Peyer's patch (tissue), 4 donors: ENCODE results near the gene ATF6. TPM values are rescaled to one million over a fixed set of nuclear protein-coding genes. Genes with fewer than 3 reads are reported as not detected.

ENCODE experiments used
- DNase-seq, 3 donors: peaks; one replicate each; pipeline ENCODE4 v3.0.0-alpha.2; 2017 to 2019
- H3K27ac ChIP-seq, 4 donors: fragments of 200-600 bp; sonication (generic); one replicate each; pipeline ENCODE4 v1.5.1; 2016 to 2019
- H3K27me3 ChIP-seq, 2 donors: fragments of 200-600 bp; sonication (generic); one replicate each; pipeline ENCODE4 v1.5.1; 2019
- H3K36me3 ChIP-seq, 3 donors: fragments of 200-600 bp; sonication (generic); one replicate each; pipeline ENCODE4 v1.5.1; 2016 to 2019
- H3K4me1 ChIP-seq, 4 donors: fragments of 200-600 bp; sonication (generic); one replicate each; pipeline ENCODE4 v1.5.1; 2016 to 2019
- H3K4me3 ChIP-seq, 4 donors: fragments of 200-600 bp; sonication (generic); 1 replicate in 3 of 4; 2 replicates in 1 of 4; pipeline ENCODE4 v1.5.1; 2016 to 2019; ENCODE audit warnings: mild to moderate bottlenecking in 1 of 4
- H3K9me3 ChIP-seq, 4 donors: fragments of 200-600 bp; sonication (generic); one replicate each; pipeline ENCODE4 v1.5.1; 2016 to 2019; ENCODE audit warnings: mild to moderate bottlenecking in 1 of 4
- CTCF ChIP-seq, 6 experiments: fragments of 450-650 bp in 4 of 6; fragments of 200-600 bp in 2 of 6; sonication (generic) in 1 of 6; IDR thresholded peaks; one replicate each; pipeline ENCODE4 v1.5.1; 2017 to 2019; ENCODE audit warnings: antibody characterized with exemption in 6 of 6, mild to moderate bottlenecking in 3 of 6, moderate library complexity in 1 of 6
- POLR2A ChIP-seq, 2 donors: fragments of 450-650 bp; IDR thresholded peaks; one replicate each; pipeline ENCODE4 v1.5.1; 2017; ENCODE audit warnings: antibody characterized with exemption in 2 of 2, mild to moderate bottlenecking in 2 of 2, moderate library complexity in 2 of 2
- total RNA-seq, 4 donors: library from RNA; depleted of rRNA; stranded (reverse); fragments of >200 nt; gene quantifications; one replicate each; pipeline ENCODE4 v1.1.0, GENCODE V29; 2016

The ATF6 gene
- total RNA-seq, 4 donors from 2014 or later = 15.5 to 21.4 (median 20.8) TPM

DNA sequence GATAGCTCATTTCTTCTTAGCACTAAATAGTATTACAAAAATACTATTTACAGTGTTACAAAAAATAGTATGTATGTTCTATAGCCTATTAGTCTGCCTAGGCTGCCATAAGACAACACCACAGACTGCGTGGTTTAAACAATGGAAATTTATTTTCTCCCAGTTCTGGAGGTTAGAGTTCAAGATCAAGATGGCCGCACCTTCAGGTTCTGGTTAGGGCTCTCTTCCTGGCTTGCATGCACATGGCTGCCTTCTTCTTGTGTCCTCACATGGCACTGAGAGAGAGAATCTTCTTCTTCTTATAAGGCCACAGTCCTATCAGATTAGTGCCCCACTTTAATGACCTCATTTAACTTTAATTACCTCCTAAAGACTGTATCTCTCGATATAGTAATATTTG is 4.1 kb downstream of the ATF6 start:
- no peaks in the 10 kb centered on the region for H3K36me3 ChIP-seq
- H3K4me1 ChIP-seq = peaks cover 0 to 12% (median 0%) of the 10 kb centered on the region in 4 donors
- H3K4me3 ChIP-seq = no peak overlapping the region
- no peaks in the 10 kb centered on the region for H3K27me3 ChIP-seq
- no peaks in the 10 kb centered on the region for H3K9me3 ChIP-seq
- no peak for DNase-seq
- no peak overlapping the region for H3K27ac ChIP-seq
- TF ChIP-seq CTCF (IDR thresholded peaks at IDR 0.05) (no peak), POLR2A (IDR thresholded peaks at IDR 0.05) (no peak)

DNA sequence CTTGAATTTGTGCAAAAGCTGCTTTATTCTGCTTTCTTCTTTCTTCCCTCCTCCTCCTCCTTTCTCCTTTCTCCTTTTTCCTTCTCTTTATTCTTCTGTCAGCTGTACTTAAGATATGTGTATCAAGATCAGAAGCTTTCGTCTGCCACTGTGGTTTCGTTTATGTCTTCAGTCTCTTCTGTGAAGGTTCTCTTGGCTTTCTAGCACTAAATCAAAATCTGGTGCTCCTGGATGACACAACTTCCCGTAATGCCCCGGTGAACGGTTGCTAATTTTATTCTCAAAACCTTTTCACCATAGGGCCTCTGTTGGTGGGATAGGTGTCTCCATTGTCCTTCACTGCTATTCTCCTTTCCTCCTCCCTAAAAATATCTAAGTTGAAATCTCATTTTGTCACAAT is 5.0 kb downstream of the ATF6 start:
- no peak for DNase-seq
- no peak overlapping the region for H3K27ac ChIP-seq
- no peaks in the 10 kb centered on the region for H3K9me3 ChIP-seq
- H3K36me3 ChIP-seq = no peaks in the 10 kb centered on the region
- TF ChIP-seq POLR2A (IDR thresholded peaks at IDR 0.05) (no peak), CTCF (IDR thresholded peaks at IDR 0.05) (no peak)
- peaks cover 0 to 12% (median 0%) of the 10 kb centered on the region in 4 donors for H3K4me1 ChIP-seq
- H3K27me3 ChIP-seq = no peaks in the 10 kb centered on the region
- no peak overlapping the region for H3K4me3 ChIP-seq

- H3K4me1 ChIP-seq = peaks cover 0 to 10% (median 0%) of the 10 kb centered on the region in 4 donors
- no peak overlapping the region for H3K4me3 ChIP-seq
- DNase-seq = no peak
- H3K27ac ChIP-seq = peak overlapping the region in 1 of 4 donors; percentile 27
- no peaks in the 10 kb centered on the region for H3K27me3 ChIP-seq
- H3K9me3 ChIP-seq = no peaks in the 10 kb centered on the region
- H3K36me3 ChIP-seq = no peaks in the 10 kb centered on the region
- no peak for TF ChIP-seq POLR2A (IDR thresholded peaks at IDR 0.05)
- no peak for TF ChIP-seq CTCF (IDR thresholded peaks at IDR 0.05)
Measured at GRCh38 chr1:161771973-161772372, 5.9 kb downstream of the ATF6 start.

DNA sequence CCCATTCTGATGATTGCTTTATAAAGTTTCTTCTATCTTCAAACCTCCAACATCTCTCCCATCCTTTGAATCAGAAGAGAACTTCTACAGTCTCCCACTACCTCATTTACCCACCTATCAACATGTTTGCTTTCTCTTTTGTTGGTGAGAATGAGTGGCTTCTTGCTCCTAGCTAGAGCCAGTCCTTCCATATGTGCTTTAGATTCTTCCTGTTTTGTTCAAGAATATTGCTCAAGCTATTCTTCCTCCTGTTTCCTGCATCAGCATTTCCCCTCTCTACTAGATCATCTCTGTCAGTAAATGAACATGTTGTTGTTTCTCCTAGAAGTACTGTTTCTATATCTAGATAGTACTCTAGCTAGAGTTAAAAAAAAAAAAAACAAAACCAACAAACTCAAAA is 6.3 kb downstream of the ATF6 start:
- no peak overlapping the region for H3K4me3 ChIP-seq
- no peaks in the 10 kb centered on the region for H3K27me3 ChIP-seq
- H3K36me3 ChIP-seq = no peaks in the 10 kb centered on the region
- TF ChIP-seq POLR2A (IDR thresholded peaks at IDR 0.05) (no peak), CTCF (IDR thresholded peaks at IDR 0.05) (no peak)
- peaks cover 0 to 8% (median 0%) of the 10 kb centered on the region in 4 donors for H3K4me1 ChIP-seq
- H3K9me3 ChIP-seq = no peaks in the 10 kb centered on the region
- H3K27ac ChIP-seq = peak overlapping the region in 1 of 4 donors; percentile 27
- no peak for DNase-seq

GRCh38 chr1:161773791-161774190 is 7.7 kb downstream of the ATF6 start:
- no peaks in the 10 kb centered on the region for H3K36me3 ChIP-seq
- H3K4me3 ChIP-seq = no peak overlapping the region
- no peaks in the 10 kb centered on the region for H3K4me1 ChIP-seq
- TF ChIP-seq CTCF (IDR thresholded peaks at IDR 0.05) (no peak), POLR2A (IDR thresholded peaks at IDR 0.05) (no peak)
- H3K27me3 ChIP-seq = no peaks in the 10 kb centered on the region
- no peak for DNase-seq
- no peak overlapping the region for H3K27ac ChIP-seq
- no peaks in the 10 kb centered on the region for H3K9me3 ChIP-seq

DNA sequence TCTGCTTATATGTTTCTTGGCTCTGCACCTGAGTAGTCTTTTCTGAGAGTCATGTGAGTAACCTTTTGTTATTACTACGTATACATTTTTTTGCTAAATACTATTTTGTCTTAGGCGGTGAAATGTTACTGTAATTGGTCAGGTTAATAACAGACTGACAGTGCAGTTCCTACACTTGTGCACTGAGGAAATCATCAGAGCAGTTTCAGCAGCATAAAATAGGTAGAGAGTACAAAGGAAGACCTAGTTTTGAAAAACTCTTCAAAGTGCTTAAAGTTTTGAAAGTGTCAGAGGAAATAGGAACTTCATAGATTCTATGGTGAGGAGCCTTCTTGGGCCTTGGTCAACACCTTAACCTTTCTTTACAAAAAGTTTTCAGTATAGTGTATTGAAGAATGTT is 11.1 kb downstream of the ATF6 start:
- DNase-seq = no peak
- Histone ChIP-seq H3K36me3 (peaks cover 0 to 4% (median 0%) of the 10 kb centered on the region in 3 donors), H3K9me3 (no peaks in the 10 kb centered on the region), H3K4me1 (no peaks in the 10 kb centered on the region), H3K4me3 (no peak overlapping the region), H3K27me3 (no peaks in the 10 kb centered on the region), H3K27ac (no peak overlapping the region)
- no peak for TF ChIP-seq POLR2A (IDR thresholded peaks at IDR 0.05)
- TF ChIP-seq CTCF (IDR thresholded peaks at IDR 0.05) = no peak
